CD4-positive, alpha-beta T cell treated with Interleukin-15 for 4 hours (primary cell): ENCODE results near the gene PRKN.
"Not testable (repeated sequence)": the region's sequence is repeated elsewhere in the genome, so short reads cannot be mapped to it uniquely, and the experiment has no call there.

Experiments
- DNase-seq: peaks from one replicate; pipeline ENCODE4 v3.0.0-alpha.2; 2020; ENCODE audit warnings: low spot score

PRKN gene

DNA sequence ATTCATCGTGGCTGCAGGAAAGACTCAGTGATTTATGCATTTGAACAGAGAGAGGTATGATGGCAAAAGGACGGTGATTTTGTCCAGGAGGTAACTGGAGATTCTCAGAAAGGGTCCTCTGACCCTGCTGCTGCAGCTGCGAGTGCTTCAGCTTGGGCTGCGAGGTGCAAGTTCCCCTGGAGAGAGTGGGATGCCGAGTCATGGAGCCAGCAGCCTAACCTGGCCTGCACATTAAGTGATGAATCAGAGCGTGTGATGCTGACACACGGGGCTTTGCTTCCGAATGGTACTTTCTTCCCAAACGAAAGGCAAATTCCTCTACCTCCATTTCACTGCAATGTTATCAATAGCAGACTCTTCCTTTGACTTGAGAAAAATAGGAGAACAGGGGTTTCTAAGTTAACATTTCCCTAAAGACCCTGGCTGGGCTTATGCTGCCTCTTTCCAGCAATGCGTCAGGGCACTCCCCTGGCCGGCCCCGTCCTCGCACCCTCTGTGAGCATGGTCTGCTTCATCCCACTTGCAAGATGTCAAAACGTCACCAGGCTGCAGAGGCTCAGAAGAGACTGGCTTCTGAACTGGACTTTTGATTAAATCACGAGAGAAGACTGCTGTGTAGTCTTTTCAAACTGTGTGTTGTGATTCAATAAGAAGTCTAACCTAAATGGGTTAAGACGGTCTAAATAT is 825.7 kb downstream of the PRKN start:
- DNase-seq = no peak

DNA sequence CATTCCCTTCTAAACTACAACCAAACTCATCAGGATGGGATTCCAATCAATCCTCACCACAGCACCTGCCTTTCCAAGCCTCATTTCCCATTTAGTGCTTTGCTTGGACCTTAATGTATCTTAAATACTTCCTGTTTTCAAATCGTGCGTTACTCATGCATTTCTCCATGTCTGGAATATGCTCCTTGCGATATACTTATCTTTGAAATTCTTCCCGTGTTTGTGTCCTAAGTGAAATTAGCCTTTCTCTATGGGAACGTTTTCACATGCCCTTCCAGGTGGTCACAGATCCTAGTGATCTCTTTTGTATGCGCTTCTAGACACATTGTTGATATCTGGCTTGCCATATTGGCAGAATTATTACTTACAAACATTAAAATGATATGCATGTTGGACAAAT is 833.1 kb downstream of the PRKN start:
- DNase-seq = no peak

DNA sequence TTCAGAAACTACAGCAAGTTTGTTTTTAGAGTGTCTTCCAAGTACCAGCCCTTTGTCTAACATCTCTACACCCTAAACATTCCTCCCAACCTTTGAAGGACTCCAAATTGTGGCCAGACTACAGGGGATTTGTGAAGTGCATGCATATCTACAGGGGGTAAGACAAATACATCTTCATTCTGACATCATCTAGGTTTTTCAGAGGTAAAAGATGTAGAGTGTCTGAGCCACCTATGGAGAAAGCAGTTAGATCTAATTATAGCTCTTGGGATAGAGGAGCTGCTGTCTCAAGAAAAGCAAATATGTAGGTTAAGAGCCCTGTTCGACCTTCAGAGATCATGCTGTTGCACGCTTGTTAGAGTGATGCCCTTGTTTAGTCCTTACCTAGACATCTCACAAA is 836.0 kb downstream of the PRKN start:
- no peak for DNase-seq

DNA sequence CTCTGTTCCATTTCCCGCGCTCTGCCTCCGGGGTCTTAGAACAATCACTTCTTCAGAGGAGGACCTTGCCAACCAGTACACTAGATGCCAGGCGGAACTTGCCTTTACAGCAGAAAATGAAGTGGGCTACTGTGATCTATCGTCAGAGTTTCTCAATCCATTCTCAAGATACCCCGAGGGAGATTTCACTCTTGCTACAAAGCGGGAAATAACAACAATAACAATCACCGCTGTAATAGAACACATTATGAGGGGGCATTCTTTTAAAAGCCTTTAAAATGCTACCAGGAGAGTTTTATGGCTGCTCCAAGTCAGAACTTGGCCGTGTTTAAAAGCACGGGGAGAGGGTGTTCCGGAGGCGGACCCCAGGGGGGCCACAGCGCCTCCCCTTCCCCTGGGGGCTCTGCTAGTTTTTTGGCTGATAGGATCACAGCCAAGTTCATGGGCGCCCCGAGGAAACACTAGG is 836.7 kb downstream of the PRKN start:
- no peak for DNase-seq

DNA sequence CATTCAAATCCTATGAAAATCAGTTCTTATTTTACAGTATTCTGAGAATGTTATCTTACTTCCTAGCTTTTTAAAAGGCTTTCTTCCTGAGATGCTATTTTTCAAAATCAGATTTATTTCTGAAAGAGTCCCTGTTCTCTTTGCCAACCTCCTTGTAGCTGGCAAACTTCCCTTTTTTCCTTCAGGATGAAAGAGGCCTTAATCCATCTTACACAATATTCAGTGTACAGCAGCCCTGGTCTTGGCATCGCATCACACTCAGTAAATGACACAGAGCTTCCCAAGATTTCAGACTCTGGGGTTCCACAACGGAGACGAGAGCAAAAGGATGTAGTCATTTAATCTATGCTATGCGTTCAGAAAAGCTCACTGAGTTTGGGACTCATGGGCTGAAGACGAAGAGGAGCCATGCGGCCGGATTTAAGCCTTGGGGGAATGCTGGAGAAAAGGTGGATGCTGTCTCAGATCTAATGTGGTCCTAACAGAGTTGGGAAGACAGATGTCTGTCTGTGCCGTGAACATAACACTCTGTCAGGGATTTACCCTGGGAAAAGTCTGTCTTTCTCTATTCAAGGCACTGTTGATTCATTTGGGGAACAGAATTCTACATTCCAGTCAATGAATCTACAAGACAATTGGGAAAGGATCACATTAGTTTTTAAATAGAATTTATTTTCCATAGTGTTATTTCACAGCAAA is 837.3 kb downstream of the PRKN start:
- DNase-seq = no peak

DNA sequence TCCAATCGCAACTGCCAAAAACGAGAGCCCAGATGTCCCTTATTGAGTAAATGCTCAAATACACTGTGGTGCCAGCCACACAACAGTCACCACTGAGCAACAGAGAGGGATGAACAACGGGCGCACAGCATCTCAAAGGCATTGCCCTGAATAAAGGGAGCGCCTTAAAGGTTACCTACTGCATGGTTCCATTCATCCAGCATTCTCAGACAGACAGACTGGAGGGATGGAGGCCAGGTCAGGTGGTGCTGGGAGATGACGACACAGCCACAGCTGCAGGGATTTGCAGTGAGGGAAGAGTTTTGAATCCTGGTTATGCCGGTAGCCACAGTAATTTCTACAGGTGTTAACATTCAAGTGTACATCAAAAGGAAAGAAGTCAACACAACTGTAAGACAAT is 838.2 kb downstream of the PRKN start:
- DNase-seq = no peak

DNA sequence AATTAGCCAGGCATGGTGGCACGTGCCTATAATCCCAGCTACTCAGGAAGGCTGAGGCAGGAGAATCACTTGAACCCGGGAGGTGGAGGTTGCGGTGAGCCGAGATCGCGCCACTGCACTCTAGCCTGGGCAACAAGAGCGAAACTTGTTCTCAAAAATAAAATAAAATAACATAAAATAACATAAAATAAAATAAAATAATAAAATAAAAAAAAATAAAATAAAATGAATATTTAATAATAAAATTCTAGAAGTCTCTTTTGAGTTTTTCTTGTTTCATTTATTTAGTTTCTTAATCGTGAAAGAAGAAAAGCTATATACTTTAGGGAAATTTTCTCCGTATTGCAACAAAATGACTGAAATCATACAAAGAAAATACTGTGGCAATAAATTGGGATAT is 841.0 kb downstream of the PRKN start:
- DNase-seq = not testable (repeated sequence)

DNA sequence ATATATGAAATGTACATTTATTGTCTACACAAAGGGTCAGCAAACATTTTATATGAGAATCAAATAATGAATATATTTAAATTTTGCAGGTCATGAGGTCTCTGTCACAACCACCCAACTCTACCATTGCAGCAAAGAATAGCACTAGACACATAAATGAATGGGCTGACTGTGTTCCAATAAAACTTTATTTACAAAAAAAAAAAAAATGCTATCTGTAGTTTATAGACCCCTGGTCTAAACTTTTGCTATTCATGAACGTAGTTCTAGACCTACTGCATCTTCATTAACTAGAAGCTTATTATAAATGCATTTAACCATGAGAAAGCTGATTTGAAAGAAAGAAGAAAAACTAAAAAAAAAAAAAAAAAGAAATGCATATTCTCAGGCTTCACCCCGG is 842.8 kb downstream of the PRKN start:
- no peak for DNase-seq

DNA sequence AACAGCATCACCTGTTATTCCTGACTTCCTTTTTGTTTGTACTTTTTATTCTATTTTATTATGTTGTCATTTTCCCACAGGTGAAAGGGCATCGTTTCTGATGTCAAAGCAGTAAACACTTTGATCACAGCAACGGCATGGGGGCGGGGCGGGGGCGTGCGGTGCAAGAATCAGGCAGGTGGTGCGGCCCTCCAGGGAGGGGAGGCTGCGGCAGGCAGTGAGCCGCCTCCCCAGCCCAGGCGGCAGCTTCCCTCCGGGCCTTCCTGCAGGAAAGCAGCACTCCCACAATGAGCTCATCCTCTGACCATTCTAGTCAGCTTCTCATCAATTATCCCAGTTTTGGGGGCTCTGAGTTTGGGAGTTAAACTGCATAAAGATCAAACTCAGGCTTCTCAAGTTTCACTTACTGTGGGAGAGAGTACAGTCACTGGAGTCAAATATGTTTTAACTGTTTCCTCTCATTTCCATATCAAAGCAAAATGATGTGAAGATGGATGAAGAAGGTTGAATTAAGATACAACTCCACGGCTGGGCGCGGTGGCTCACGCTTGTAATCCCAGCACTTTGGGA is 845.3 kb downstream of the PRKN start:
- DNase-seq = no peak

DNA sequence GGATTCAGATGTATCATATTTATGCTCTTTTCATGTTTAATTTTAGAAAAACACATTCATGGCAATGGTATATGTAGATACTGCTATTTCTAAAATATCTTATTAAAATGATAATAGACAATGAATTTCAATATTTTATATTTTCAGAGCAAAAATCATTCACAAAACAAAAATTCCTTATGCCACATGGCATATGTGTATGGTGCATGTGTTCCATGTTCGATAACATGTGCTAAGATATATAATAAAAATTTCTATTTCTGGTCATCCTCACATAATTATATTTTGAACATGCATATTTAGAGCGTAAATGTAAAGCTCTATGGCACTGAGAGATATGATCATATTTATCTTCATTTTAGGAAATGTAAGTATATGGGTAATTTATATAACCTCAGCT is 847.5 kb downstream of the PRKN start:
- DNase-seq = no peak

DNA sequence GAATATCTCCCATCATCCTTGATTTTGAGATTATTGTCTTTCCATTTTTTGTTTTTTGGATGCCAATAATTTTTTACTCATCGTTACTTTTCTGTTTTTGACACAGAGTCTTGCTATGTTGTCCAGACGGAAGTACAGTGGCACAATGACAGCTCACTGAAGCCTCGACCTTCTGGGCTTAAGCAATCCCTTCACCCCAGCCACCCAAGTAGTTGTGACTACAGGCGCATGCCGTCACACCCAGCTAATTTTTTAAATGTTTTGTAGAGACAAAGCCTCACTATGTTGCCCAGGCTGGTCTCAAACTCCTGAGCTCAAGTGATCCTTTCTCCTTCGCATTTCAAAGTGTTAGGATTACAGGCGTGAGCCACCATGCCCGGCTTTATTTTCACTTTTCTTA is 851.3 kb downstream of the PRKN start:
- no peak for DNase-seq

DNA sequence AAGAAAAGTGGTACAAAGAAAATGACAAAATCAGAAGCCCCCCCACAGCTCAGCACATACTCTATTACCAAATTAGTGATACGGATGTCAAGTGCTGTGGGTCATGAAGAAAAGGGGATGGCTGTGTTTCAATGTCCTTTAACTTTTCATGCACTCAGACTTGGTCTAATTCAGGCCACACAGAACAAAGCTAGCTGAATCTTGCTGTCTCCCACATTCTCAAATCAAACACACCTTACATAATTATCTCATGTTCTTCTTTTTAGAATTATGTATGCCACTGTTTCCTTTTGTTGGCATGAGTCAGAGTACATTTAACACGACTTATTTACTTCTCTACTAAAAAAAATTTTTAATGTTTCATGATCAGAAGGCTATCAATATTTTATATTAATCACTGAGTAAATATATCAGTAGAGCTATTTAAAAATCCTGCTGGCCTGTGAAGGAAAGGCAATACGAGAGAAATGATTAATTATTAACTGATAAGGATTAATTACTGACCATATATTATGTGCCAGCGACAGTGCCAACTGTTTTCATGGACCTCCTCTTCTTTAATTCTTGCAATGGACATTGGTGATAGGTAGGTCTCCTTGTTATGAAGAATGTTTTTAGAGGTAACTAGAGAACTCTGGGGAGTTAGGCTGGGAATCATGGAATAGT is 857.2 kb downstream of the PRKN start:
- no peak for DNase-seq

DNA sequence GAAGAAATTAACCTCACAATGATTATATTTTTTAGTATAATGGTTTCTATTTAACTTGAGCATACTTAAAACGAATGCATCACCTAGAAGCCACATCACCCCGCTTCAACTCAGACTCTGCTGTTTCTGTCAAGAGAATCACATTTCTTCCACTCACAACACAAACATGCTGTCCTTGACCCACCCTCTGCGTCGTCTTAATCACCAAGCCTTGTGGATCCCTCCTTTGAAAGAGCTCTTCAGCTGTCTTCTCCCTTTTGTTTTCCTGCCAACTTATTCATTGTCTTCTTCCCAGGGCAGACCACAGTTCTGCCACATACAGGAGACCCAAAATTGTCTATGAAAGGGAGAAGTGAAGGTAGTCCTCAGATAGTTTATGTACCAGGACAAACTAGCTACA is 858.1 kb downstream of the PRKN start:
- DNase-seq = no peak

DNA sequence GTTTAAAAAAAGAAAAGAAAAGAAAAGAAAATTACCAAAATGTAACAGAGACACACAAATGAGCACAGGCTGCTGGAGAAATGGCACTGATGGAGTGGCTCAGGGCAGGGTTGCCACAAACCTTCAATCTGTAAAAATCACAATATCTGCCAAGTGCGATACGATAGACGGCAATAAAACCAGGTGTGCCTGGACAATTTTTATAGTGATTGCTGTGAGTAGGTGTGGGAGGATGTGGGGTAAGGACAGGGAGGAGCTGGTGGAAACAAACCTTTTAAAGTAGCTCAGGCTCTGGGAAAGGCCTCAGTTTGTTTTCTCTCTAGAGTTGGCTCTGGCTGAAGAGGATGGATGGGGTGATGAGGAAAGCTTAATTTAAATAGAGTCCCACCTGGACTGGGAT is 861.0 kb downstream of the PRKN start:
- no peak for DNase-seq

DNA sequence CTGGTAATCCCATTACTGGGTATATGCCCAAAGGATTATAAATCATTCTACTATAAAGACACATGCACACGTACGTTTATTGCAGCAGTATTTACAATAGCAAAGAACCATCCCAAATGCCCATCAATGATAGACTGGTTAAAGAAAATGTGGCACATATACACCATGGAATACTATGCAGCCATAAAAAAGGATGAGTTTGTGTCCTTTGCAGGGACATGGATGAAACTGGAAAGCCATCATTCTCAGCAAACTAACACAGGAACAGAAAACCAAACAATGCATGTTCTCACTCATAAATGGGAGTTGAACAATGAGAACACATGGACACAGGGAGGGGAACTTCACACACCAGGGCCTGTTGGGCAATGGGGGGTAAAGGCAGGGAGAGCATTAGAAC is 866.5 kb downstream of the PRKN start:
- not testable (repeated sequence) for DNase-seq

DNA sequence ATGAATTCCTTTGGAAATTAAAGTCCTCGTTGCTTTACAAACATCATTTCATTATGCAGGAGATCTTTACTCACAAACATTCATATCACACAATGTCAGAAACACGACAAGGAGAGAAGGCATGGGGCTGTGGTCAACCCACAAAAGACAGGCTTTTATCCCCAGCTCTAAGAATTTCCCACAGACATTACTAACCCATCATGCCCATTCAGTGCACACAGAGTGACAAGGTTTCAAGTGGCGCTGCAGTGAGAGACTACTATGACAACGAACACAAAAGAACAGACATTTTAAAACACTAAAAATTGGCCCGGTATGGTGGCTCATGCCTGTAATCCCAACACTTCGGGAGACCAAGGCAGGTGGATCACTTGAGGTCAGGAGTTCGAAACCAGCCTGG is 873.9 kb downstream of the PRKN start:
- DNase-seq = no peak

DNA sequence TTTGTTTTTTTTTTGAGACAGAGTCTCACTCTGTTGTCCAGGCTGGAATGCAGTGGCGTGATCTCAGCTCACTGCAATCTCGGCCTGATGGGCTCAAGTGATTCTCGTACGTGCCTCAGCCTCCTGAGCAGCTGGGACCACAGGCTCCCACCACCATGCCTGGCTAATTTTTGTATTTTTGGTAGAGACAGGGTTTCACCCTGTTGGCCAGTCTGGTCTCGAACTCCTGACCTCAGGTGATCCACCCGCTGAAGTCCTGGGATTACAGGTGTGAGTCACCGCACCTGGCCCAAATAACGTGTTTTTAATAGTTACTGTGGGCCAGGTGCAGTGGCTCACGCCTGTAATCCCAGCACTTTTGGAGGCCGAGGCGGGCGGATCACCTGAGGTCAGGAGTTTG is 876.1 kb downstream of the PRKN start:
- DNase-seq = not testable (repeated sequence)

DNA sequence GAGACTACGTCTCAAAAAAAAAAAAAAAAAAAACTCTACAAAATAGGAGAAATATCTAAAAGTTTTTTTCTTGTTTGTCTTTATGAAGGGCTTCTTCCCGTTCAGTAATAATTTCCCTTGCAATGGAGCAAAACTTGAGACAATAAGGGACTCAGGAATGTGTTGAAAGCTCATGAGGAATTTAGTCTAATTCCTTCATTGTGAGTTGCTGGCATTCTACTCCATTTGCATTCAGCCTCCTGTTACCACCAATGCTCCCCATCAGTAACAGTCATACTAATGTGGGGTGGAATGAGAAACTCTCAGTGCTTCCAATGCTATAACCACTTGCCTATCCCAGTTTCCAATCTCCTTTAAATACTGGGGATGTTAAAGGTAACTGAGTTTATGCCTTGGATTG is 877.0 kb downstream of the PRKN start:
- DNase-seq = no peak

DNA sequence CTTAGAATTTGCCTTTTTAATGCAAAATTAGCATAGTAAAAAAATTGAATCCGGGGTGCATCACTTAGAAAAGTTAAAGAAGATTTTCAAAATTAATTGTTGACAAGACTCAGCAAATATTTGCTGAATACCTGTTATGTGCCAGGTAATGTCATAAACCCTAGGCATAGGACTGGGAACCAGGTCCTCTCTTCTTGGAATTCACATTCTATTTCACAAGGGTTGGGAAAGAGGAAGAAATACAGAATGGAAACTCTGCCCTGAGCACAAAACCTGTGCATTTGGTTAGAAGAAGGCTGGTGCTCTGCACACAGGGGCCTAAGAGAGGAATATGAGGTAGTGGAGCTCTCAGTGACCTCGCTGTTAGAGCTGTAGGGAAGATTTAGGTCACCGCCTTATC is 879.9 kb downstream of the PRKN start:
- DNase-seq = no peak

DNA sequence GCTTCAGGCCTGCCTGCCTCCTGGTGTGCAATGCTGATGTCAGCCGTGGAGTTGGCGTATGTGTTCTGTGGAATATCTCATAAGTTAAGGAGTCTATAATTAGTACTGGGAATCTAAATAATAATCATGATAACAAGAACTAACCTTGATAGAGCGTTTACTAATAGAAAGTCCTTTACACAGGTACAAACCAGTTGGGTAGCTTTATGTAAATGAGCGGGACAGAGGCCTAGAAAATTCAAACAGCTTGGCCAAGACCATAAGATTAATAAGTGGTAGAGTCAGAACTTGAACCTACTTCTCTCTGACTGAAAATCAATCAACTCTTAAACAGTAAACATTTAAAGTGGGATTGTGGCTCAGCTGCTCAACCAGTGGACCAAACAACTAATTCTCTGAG is 882.8 kb downstream of the PRKN start:
- DNase-seq = no peak

DNA sequence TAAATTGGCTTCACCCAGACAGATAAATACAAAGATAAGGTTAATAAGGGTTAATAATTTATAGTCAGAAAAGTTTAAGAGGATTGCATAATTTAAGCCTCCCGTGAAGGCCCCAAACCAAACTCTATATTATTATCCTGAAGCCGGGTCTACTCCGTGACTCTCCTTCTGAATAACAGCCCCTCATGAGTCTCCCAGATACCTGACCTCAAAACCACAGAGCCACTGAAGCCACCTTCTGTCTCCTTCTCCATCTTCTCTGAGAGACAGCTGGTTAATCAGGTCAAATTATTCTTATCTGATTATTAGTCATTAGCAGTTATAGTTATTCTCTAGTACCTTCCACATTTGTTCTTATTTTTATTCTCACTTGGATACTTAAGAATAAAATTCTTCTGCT is 884.5 kb downstream of the PRKN start:
- no peak for DNase-seq

DNA sequence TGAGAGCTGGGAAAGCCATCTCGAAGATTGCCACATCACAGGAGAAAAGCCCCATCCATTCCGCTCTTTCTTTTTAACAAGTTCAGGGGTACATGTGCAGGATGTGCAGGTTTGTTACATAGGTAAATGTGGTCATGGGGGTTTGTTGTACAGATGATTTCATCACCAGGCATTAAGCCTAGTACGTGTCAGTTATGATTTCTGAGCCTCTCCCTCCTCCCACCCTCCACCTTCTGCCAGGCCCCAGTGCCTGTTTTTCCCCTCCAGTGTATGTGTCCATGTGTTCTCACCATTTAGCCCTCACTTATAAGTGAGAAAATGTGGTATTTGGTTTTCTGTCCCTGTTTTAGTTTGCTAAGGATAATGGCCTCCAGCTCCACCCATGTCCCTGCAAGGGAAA is 887.2 kb downstream of the PRKN start:
- no peak for DNase-seq
